ENCODE measurements around the gene ZNF692.

- no peak for TF ChIP-seq CTCF (IDR thresholded peaks at IDR 0.05)
- no peak for TF ChIP-seq EZH2phosphoT487 (IDR thresholded peaks at IDR 0.05)
These were observed 53.9 kb downstream of the ZNF692 start for GRCh38 chr1:248804771-248805681.

All from neural progenitor cell (in vitro differentiated cells).